RKO (cell line): ENCODE data around the gene ALCAM.

ENCODE experiments used
- DNase-seq: peaks from one replicate; pipeline ENCODE4 v3.0.0-alpha.2; 2016; ENCODE audit warnings: low spot score

The ALCAM gene

GRCh38 chr3:105527949-105528348 lies 161.2 kb downstream of the ALCAM start:
- peak; percentile 49 for DNase-seq

GRCh38 chr3:105528955-105529354 lies 162.2 kb downstream of the ALCAM start:
- no peak for DNase-seq

GRCh38 chr3:105529456-105529855 lies 162.7 kb downstream of the ALCAM start:
- no peak for DNase-seq

- no peak for DNase-seq
Observed at GRCh38 chr3:105532251-105532650, 165.5 kb downstream of the ALCAM start.

- DNase-seq, result no peak
Observed at GRCh38 chr3:105533960-105534359, 167.3 kb downstream of the ALCAM start.

- DNase-seq, result no peak
Observed at GRCh38 chr3:105534491-105534890, 167.8 kb downstream of the ALCAM start.

GRCh38 chr3:105537371-105538080 lies 170.8 kb downstream of the ALCAM start:
- DNase-seq, result no peak

GRCh38 chr3:105538483-105538882 lies 171.8 kb downstream of the ALCAM start:
- DNase-seq, result no peak

GRCh38 chr3:105539897-105540296 lies 173.2 kb downstream of the ALCAM start:
- no peak for DNase-seq

- no peak for DNase-seq
Observed at GRCh38 chr3:105542282-105543019, 175.7 kb downstream of the ALCAM start.

GRCh38 chr3:105545051-105545450 lies 178.3 kb downstream of the ALCAM start:
- no peak for DNase-seq

- DNase-seq, result no peak
Observed at GRCh38 chr3:105553851-105554250, 187.1 kb downstream of the ALCAM start.

- DNase-seq, result no peak
Observed at GRCh38 chr3:105555206-105555605, 188.5 kb downstream of the ALCAM start.

- no peak for DNase-seq
Observed at GRCh38 chr3:105559856-105560255, 193.1 kb downstream of the ALCAM start.

GRCh38 chr3:105561876-105562275 lies 195.2 kb downstream of the ALCAM start:
- no peak for DNase-seq

GRCh38 chr3:105564546-105565288 lies 198.0 kb downstream of the ALCAM start:
- no peak for DNase-seq

- no peak for DNase-seq
Observed at GRCh38 chr3:105571005-105571404, 204.3 kb downstream of the ALCAM start.

GRCh38 chr3:105572501-105572900 lies 205.8 kb downstream of the ALCAM start:
- DNase-seq, result no peak

- DNase-seq, result no peak
Observed at GRCh38 chr3:105579439-105579838, 212.7 kb downstream of the ALCAM start.

- no peak for DNase-seq
Observed at GRCh38 chr3:105580296-105580965, 213.7 kb downstream of the ALCAM start.

- DNase-seq, result no peak
Observed at GRCh38 chr3:105582015-105582414, 215.3 kb downstream of the ALCAM start.
